Measurements from ENCODE around the gene OPCML.

Gene OPCML

GRCh38 chr11:133078591-133079404 is 453.5 kb downstream of the OPCML start:
- Histone ChIP-seq H3K36me3 (ENCODE audit: insufficient read depth, low read length) (no peaks in the 10 kb centered on the region), H3F3A (ENCODE audit: low read depth) (no peaks in the 10 kb centered on the region), H3K79me2 (ENCODE audit: insufficient read depth, low read length) (no peaks in the 10 kb centered on the region), H3K4me1 (ENCODE audit: insufficient read depth, low read length, poor library complexity, severe bottlenecking) (no peaks in the 10 kb centered on the region), H2AFZ (ENCODE audit: low read length) (no peak overlapping the region), H3K27me3 (ENCODE audit: insufficient read depth, low read length, poor library complexity, severe bottlenecking) (no peaks in the 10 kb centered on the region), H4K20me1 (ENCODE audit: insufficient read depth, low read length, poor library complexity, severe bottlenecking) (no peaks in the 10 kb centered on the region), H3K9me2 (replicated peaks; ENCODE audit: low read depth, low read length) (no peaks in the 10 kb centered on the region), H3K4me3 (ENCODE audit: low read length, poor library complexity, severe bottlenecking) (no peak overlapping the region), H3K9ac (ENCODE audit: low read depth, low read length, poor library complexity, severe bottlenecking) (no peak overlapping the region), H3K9me3 (ENCODE audit: insufficient read depth, low read depth, low read length) (no peaks in the 10 kb centered on the region), H3K4me2 (ENCODE audit: low read depth, low read length, poor library complexity, severe bottlenecking) (no peak overlapping the region)
- peak; percentile 82 for TF ChIP-seq CTCF (conservative IDR thresholded peaks at IDR 0.05; ENCODE audit: low read length)
- TF ChIP-seq EZH2phosphoT487 (IDR thresholded peaks at IDR 0.05; ENCODE audit: borderline replicate concordance) = no peak

DNA sequence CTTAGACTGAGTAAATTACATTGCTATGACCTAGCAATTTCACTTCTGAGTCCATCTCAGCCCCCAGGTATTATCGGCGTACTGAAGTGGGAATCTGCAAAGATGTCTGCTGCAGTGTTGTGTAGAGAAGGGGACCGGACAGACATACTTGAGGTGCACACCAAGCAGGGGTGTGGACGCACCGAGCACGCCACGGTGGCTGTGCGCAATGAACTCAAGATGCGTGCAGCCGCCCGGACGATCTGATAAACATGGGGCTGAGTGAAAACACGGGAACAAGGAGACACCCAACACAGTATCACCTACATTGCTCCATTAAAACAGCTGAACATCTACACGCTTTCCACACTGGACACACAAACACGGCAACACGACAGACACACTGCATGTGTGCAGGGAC is 454.3 kb downstream of the OPCML start:
- Histone ChIP-seq H2AFZ (ENCODE audit: low read length) (no peak overlapping the region), H3K27me3 (ENCODE audit: insufficient read depth, low read length, poor library complexity, severe bottlenecking) (no peaks in the 10 kb centered on the region)
- no peak for TF ChIP-seq CTCF (conservative IDR thresholded peaks at IDR 0.05; ENCODE audit: low read length)
- no peak for TF ChIP-seq EZH2phosphoT487 (IDR thresholded peaks at IDR 0.05; ENCODE audit: borderline replicate concordance)

GRCh38 chr11:133075351-133075750 is 456.9 kb downstream of the OPCML start:
- Histone ChIP-seq H3K9me3 (ENCODE audit: insufficient read depth, low read depth, low read length) (no peaks in the 10 kb centered on the region; the same call in 1 of the 2 replicates), H3K9me2 (replicated peaks; ENCODE audit: low read depth, low read length) (no peaks in the 10 kb centered on the region), H3K4me3 (ENCODE audit: low read length, poor library complexity, severe bottlenecking) (no peak overlapping the region), H3K79me2 (ENCODE audit: insufficient read depth, low read length) (no peaks in the 10 kb centered on the region), H2AFZ (ENCODE audit: low read length) (no peak overlapping the region), H4K20me1 (ENCODE audit: insufficient read depth, low read length, poor library complexity, severe bottlenecking) (no peaks in the 10 kb centered on the region), H3K4me1 (ENCODE audit: insufficient read depth, low read length, poor library complexity, severe bottlenecking) (no peaks in the 10 kb centered on the region), H3K27me3 (ENCODE audit: insufficient read depth, low read length, poor library complexity, severe bottlenecking) (no peaks in the 10 kb centered on the region), H3K9ac (ENCODE audit: low read depth, low read length, poor library complexity, severe bottlenecking) (no peak overlapping the region), H3F3A (ENCODE audit: low read depth) (no peaks in the 10 kb centered on the region), H3K36me3 (ENCODE audit: insufficient read depth, low read length) (no peaks in the 10 kb centered on the region), H3K4me2 (ENCODE audit: low read depth, low read length, poor library complexity, severe bottlenecking) (no peak overlapping the region)
- TF ChIP-seq EZH2phosphoT487 (IDR thresholded peaks at IDR 0.05; ENCODE audit: borderline replicate concordance) = no peak
- no peak for TF ChIP-seq CTCF (conservative IDR thresholded peaks at IDR 0.05; ENCODE audit: low read length)

More for the DNA sequence above, 454.3 kb downstream of the OPCML start:
- Histone ChIP-seq H4K20me1 (ENCODE audit: insufficient read depth, low read length, poor library complexity, severe bottlenecking) (no peaks in the 10 kb centered on the region), H3K9me2 (replicated peaks; ENCODE audit: low read depth, low read length) (no peaks in the 10 kb centered on the region), H3K4me3 (ENCODE audit: low read length, poor library complexity, severe bottlenecking) (no peak overlapping the region), H3K9ac (ENCODE audit: low read depth, low read length, poor library complexity, severe bottlenecking) (no peak overlapping the region), H3K79me2 (ENCODE audit: insufficient read depth, low read length) (no peaks in the 10 kb centered on the region), H3K4me2 (ENCODE audit: low read depth, low read length, poor library complexity, severe bottlenecking) (no peak overlapping the region), H3K9me3 (ENCODE audit: insufficient read depth, low read depth, low read length) (no peaks in the 10 kb centered on the region), H3K36me3 (ENCODE audit: insufficient read depth, low read length) (no peaks in the 10 kb centered on the region), H3K4me1 (ENCODE audit: insufficient read depth, low read length, poor library complexity, severe bottlenecking) (no peaks in the 10 kb centered on the region), H3F3A (ENCODE audit: low read depth) (no peaks in the 10 kb centered on the region)
